ENCODE results near the gene NEUROD2. TPM values are rescaled to one million over a fixed set of nuclear protein-coding genes. Genes with fewer than 3 reads are reported as not detected.
"Not testable (repeated sequence)": the region's sequence is repeated elsewhere in the genome, so short reads cannot be mapped to it uniquely, and the experiment has no call there.

The NEUROD2 gene
- total and polyA plus RNA-seq, 2 donors (not counting 3 experiments of a cell fraction or from before 2014, with no cell fraction given) = not detected

DNA sequence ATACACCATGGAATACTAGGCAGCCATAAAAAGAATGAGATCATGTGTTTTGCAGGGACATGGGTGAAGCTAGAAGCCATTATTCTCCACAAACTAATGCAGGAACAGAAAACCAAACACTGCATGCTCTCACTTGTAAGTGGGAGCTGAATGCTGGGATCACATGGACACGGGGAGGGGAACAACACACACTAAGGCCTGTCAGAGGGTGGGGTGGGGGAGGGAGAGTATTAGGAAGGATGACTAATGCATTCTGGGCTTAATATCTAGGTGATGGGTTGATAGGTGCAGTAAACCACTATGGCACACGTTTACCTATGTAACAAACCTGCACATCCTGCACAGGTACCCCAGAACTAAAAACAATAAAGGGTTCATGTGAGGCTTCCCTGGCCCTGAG is 17.5 kb downstream of the NEUROD2 start:
- H3K4me1 ChIP-seq (ENCODE audit: control insufficient read depth, extremely low read depth, insufficient read depth, low read length); H3K4me2 ChIP-seq (ENCODE audit: insufficient read depth, low read length); H3K79me2 ChIP-seq (ENCODE audit: control insufficient read depth, insufficient read depth, low read length); BruUV-seq (replicated peaks); FAIRE-seq; H3K4me3 ChIP-seq (replicated peaks in 1 of 3; ENCODE audit: insufficient read depth in 1 of 3, low read depth in 1 of 3, low read length in 3 of 3); H3K36me3 ChIP-seq (ENCODE audit: control insufficient read depth in 2 of 2, extremely low read depth in 1 of 2, insufficient read depth in 2 of 2, low read length in 2 of 2); H3K9me3 ChIP-seq (replicated peaks; ENCODE audit: control insufficient read depth, insufficient read depth, low read length); H3K9ac ChIP-seq (replicated peaks; ENCODE audit: extremely low read depth, insufficient read depth, low read length); H3K27ac ChIP-seq (ENCODE audit: insufficient read depth, low read depth, low read length); POLR2A ChIA-PET; H2AFZ ChIP-seq (ENCODE audit: low read depth, low read length); H3K9me1 ChIP-seq (replicated peaks; ENCODE audit: control insufficient read depth, extremely low read depth, insufficient read depth, low read length); H4K20me1 ChIP-seq (replicated peaks; ENCODE audit: control insufficient read depth, extremely low read depth, insufficient read depth, low read length); DNase-seq (ENCODE audit: low read depth, low spot score); intact Hi-C loops (cut with micrococcal nuclease); dilution Hi-C loops (cut with MboI; ENCODE audit: extremely low pct_ligation_motif_present, low sequenced_read_pairs): not testable (repeated sequence)
- peaks cover 8 to 13% of the 10 kb centered on the region in 2 experiments for H3K27me3 ChIP-seq (ENCODE audit: control insufficient read depth in 2 of 2, insufficient read depth in 2 of 2, low read length in 2 of 2)
- CTCF ChIA-PET = interaction anchor here (2.5 kb wide), 1 partner anchor 31 kb away, joined by 11 read pairs; no protein-coding TSS in a partner anchor

GRCh38 chr17:39582658-39583057 is 25.1 kb downstream of the NEUROD2 start:
- H3K4me1 ChIP-seq (ENCODE audit: control insufficient read depth, extremely low read depth, insufficient read depth, low read length) = peaks cover 3% of the 10 kb centered on the region
- H3K9ac ChIP-seq (replicated peaks; ENCODE audit: extremely low read depth, insufficient read depth, low read length) = no peak overlapping the region
- no peaks in the 10 kb centered on the region for H3K79me2 ChIP-seq (ENCODE audit: control insufficient read depth, insufficient read depth, low read length)
- H3K9me3 ChIP-seq (replicated peaks; ENCODE audit: control insufficient read depth, insufficient read depth, low read length) = no peaks in the 10 kb centered on the region
- H3K27ac ChIP-seq (ENCODE audit: insufficient read depth, low read depth, low read length) = no peak overlapping the region
- no peaks in the 10 kb centered on the region for H3K36me3 ChIP-seq (ENCODE audit: control insufficient read depth in 2 of 2, extremely low read depth in 1 of 2, insufficient read depth in 2 of 2, low read length in 2 of 2)
- no peaks in the 10 kb centered on the region for H3K9me1 ChIP-seq (replicated peaks; ENCODE audit: control insufficient read depth, extremely low read depth, insufficient read depth, low read length)
- POLR2A ChIA-PET = no interaction called here
- peaks cover 11 to 12% of the 10 kb centered on the region in 2 experiments for H3K27me3 ChIP-seq (ENCODE audit: control insufficient read depth in 2 of 2, insufficient read depth in 2 of 2, low read length in 2 of 2)
- no peak overlapping the region for H2AFZ ChIP-seq (ENCODE audit: low read depth, low read length)
- TF ChIP-seq FOS (IDR thresholded peaks at IDR 0.05; ENCODE audit: borderline replicate concordance, insufficient read depth, low read length) = no peak
- no peak for TF ChIP-seq POLR2AphosphoS5 (IDR thresholded peaks at IDR 0.05; ENCODE audit: insufficient read depth, low read depth, low read length)
- no peak for TF ChIP-seq GATA2 (IDR thresholded peaks at IDR 0.05; ENCODE audit: insufficient read depth, insufficient read length, low read depth, low read length)
- no peak for TF ChIP-seq POLR2A (IDR thresholded peaks at IDR 0.05; ENCODE audit: low read depth, low read length)
- TF ChIP-seq EZH2 (IDR thresholded peaks at IDR 0.05; ENCODE audit: borderline replicate concordance, low read depth, low read length, severe bottlenecking) = no peak
- no peak for TF ChIP-seq MYC (IDR thresholded peaks at IDR 0.05; ENCODE audit: low read depth, low read length)
- no peak for TF ChIP-seq JUN (IDR thresholded peaks at IDR 0.05; ENCODE audit: borderline replicate concordance, insufficient read depth, insufficient read length, low read depth)
- TF ChIP-seq CTCF (IDR thresholded peaks at IDR 0.05; ENCODE audit: extremely low read depth in 1 of 2, insufficient read depth in 1 of 2, low read depth in 1 of 2, low read length in 2 of 2) = no peak
- TF ChIP-seq, protein P1, sequence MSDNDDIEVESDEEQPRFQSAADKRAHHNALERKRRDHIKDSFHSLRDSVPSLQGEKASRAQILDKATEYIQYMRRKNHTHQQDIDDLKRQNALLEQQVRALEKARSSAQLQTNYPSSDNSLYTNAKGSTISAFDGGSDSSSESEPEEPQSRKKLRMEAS (IDR thresholded peaks at IDR 0.05; ENCODE audit: insufficient read depth, insufficient read length) = no peak
- BruUV-seq (replicated peaks) = no TSS peak
- no peak for FAIRE-seq
- H3K4me3 ChIP-seq (replicated peaks in 1 of 3; ENCODE audit: insufficient read depth in 1 of 3, low read depth in 1 of 3, low read length in 3 of 3) = no peak overlapping the region
- no peak overlapping the region for H3K4me2 ChIP-seq (ENCODE audit: insufficient read depth, low read length)
- no peaks in the 10 kb centered on the region for H4K20me1 ChIP-seq (replicated peaks; ENCODE audit: control insufficient read depth, extremely low read depth, insufficient read depth, low read length)
- no peak for DNase-seq (ENCODE audit: low read depth, low spot score)
- intact Hi-C loops (cut with micrococcal nuclease) (no loop called here), dilution Hi-C loops (cut with MboI; ENCODE audit: extremely low pct_ligation_motif_present, low sequenced_read_pairs) (no loop called here)
- CTCF ChIA-PET = interaction anchor here (3.8 kb wide), 1 partner anchor 39 kb away, joined by 19 read pairs; no protein-coding TSS in a partner anchor

All from endothelial cell of umbilical vein (primary cell).